ENCODE measurements around the gene MCRIP1.

GRCh38 chr17:81831563-81831956 lies 1.5 kb downstream of the MCRIP1 start:
- no peak for TF ChIP-seq THRA (IDR thresholded peaks at IDR 0.05)
- no peak for TF ChIP-seq DIDO1 (tag; IDR thresholded peaks at IDR 0.05; ENCODE audit: low read depth)
- no peak for TF ChIP-seq MXI1 (IDR thresholded peaks at IDR 0.05; ENCODE audit: low read depth, low read length)
- TF ChIP-seq NCOA6 (IDR thresholded peaks at IDR 0.05) = no peak
- no peak for TF ChIP-seq PYGO2 (tag; IDR thresholded peaks at IDR 0.05)
- TF ChIP-seq, protein P1, sequence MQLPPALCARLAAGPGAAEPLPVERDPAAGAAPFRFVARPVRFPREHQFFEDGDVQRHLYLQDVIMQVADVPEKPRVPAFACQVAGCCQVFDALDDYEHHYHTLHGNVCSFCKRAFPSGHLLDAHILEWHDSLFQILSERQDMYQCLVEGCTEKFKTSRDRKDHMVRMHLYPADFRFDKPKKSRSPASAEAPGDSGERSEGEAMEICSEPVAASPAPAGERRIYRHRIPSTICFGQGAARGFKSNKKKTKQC (CRISPR knock-in tag; IDR thresholded peaks at IDR 0.05) = no peak
- no peak for TF ChIP-seq POLR2A (conservative IDR thresholded peaks at IDR 0.05)
- no peak for TF ChIP-seq ETV6 (IDR thresholded peaks at IDR 0.05; ENCODE audit: borderline replicate concordance in 1 of 2, low read depth in 2 of 2, low read length in 1 of 2)
- TF ChIP-seq ETV6 (CRISPR knock-in tag; IDR thresholded peaks at IDR 0.05; ENCODE audit: borderline replicate concordance) = no peak
- no peak for TF ChIP-seq NFYB (IDR thresholded peaks at IDR 0.05; ENCODE audit: extremely low read depth, insufficient read length)
- no peak for TF ChIP-seq ZFX (CRISPR knock-in tag; IDR thresholded peaks at IDR 0.05)

Measured in K562 (cell line).